RWPE1 (cell line): ENCODE measurements around the gene SNTG2.

Source experiments
- CTCF ChIA-PET: fragments of 350-600 bp; sonication (Branson Sonifier 250); formaldehyde crosslinking; extraction: SDS; loops from one replicate; lab custom pipeline; 2021; lab: Yijun Ruan, JAX
- POLR2A ChIA-PET: fragments of 400-600 bp; formaldehyde crosslinking; extraction: SDS; loops from one replicate; lab custom pipeline; 2020; ENCODE audit warnings: antibody characterized with exemption; ENCODE audit not compliant: low non-redundant PET; lab: Yijun Ruan, JAX
- DNase-seq: peaks from one replicate; pipeline ENCODE4 v3.0.0; 2012; ENCODE audit warnings: low spot score
- H3K27ac ChIP-seq: fragments of 450-650 bp; 2 replicates; pipeline ENCODE4 v1.5.1; 2017
- CTCF ChIP-seq: fragments of 450-650 bp; conservative IDR thresholded peaks from 2 replicates; pipeline ENCODE4 v1.5.1; 2017; ENCODE audit warnings: low read depth, mild to moderate bottlenecking

The SNTG2 gene

DNA sequence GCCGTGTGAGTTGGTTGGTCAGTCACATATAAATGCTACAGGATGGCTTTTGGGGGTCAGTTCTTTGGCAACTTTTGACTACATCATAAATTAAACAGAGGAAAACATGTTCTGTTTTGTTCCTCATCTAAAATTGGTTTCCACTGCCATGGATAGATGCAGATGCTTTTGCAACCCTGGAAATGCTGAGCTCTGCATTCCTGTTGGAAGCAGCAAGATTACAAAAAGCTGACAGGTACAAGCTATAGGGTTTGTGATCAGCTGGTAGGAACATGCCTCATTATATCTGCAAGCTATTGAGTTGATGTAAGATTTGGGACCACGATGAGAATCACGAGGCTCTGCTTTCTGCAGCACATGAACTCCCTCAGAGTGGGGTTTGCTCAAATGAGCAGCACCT lies 255.2 kb downstream of the SNTG2 start:
- no peak for DNase-seq
- CTCF ChIA-PET: no interaction called here
- no peak overlapping the region for H3K27ac ChIP-seq
- no peak for TF ChIP-seq CTCF
- POLR2A ChIA-PET: no interaction called here

- no peak overlapping the region for H3K27ac ChIP-seq
- no peak for TF ChIP-seq CTCF
- no peak for DNase-seq
- CTCF ChIA-PET: no interaction called here
- POLR2A ChIA-PET: no interaction called here
Measured at GRCh38 chr2:1207962-1208510, 257.4 kb downstream of the SNTG2 start.

- CTCF ChIA-PET: no interaction called here
Measured at GRCh38 chr2:1208522-1208921, 257.9 kb downstream of the SNTG2 start.

DNA sequence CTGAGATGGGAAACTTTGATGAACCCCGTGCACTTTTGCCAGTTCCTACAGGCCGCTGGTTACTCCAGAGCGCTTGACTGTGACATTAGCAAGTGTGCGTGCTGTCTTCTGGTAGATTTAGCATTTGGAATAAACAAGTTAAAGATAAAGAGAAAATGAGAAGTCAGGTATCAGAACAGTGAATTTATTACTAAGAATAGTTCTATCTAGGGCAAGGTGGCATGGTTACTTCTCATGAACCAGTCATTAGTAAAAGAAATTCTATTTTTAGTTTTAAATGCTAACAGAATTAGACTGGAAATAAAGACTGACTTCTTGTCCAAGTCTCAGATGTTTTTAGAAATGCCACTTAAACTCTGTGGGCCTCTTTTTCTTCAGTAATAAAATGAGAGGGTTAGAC lies 258.6 kb downstream of the SNTG2 start:
- DNase-seq: no peak
- no peak for TF ChIP-seq CTCF
- ChIA-PET POLR2A (no interaction called here), CTCF (interaction anchor here (0.5 kb wide), 1 partner anchor 180 kb away, joined by 6 read pairs; no protein-coding TSS in a partner anchor)
- no peak overlapping the region for H3K27ac ChIP-seq

More at GRCh38 chr2:1208522-1208921, 257.9 kb downstream of the SNTG2 start:
- POLR2A ChIA-PET: no interaction called here
- DNase-seq: no peak
- TF ChIP-seq CTCF: no peak
- no peak overlapping the region for H3K27ac ChIP-seq

- ChIA-PET POLR2A (interaction anchor here (0.6 kb wide), 1 partner anchor 150 kb away, joined by 3 read pairs; no protein-coding TSS in a partner anchor), CTCF (interaction anchor here (0.5 kb wide), 1 partner anchor 180 kb away, joined by 6 read pairs; no protein-coding TSS in a partner anchor)
- no peak overlapping the region for H3K27ac ChIP-seq
- no peak for DNase-seq
- TF ChIP-seq CTCF: no peak
Measured at GRCh38 chr2:1209761-1210160, 259.1 kb downstream of the SNTG2 start.

- ChIA-PET POLR2A (interaction anchor here (0.6 kb wide), 1 partner anchor 150 kb away, joined by 3 read pairs; no protein-coding TSS in a partner anchor), CTCF (no interaction called here)
- TF ChIP-seq CTCF: no peak
- DNase-seq: no peak
- H3K27ac ChIP-seq: no peak overlapping the region
Measured at GRCh38 chr2:1210352-1210751, 259.7 kb downstream of the SNTG2 start.
